RWPE2 (cell line): ENCODE data around the gene CHP2.

Source experiments
- ATAC-seq: fragments of 200-7000 bp; cut with Tn5 transposase; 3 replicates; pipeline ENCODE4 v1.9.1; 2021; ENCODE audit warnings: low read depth
- DNase-seq: peaks from one replicate; pipeline ENCODE4 v3.0.0-alpha.2; 2020; ENCODE audit warnings: low spot score
- H3K27ac ChIP-seq: fragments of 450-650 bp; 2 replicates; pipeline ENCODE4 v1.5.1; 2017; ENCODE audit warnings: mild to moderate bottlenecking; ENCODE audit not compliant: poor library complexity, severe bottlenecking
- H3K27me3 ChIP-seq: fragments of 250-450 bp; sonication (Bioruptor Pico); 2 replicates; pipeline ENCODE4 v1.5.1; 2021; ENCODE audit warnings: mild to moderate bottlenecking, moderate library complexity; ENCODE audit not compliant: insufficient read depth, poor library complexity, severe bottlenecking
- H3K36me3 ChIP-seq: fragments of 250-450 bp; sonication (Bioruptor Pico); 2 replicates; pipeline ENCODE4 v1.5.1; 2020; ENCODE audit warnings: low read depth, mild to moderate bottlenecking, moderate library complexity
- H3K4me1 ChIP-seq: fragments of 250-450 bp; sonication (Bioruptor Pico); 2 replicates; pipeline ENCODE4 v1.5.1; 2021; ENCODE audit warnings: mild to moderate bottlenecking, moderate library complexity; ENCODE audit not compliant: insufficient read depth, poor library complexity, severe bottlenecking
- H3K4me3 ChIP-seq: fragments of 250-450 bp; sonication (Bioruptor Pico); 2 replicates; pipeline ENCODE4 v1.5.1; 2021; ENCODE audit warnings: mild to moderate bottlenecking, moderate library complexity; ENCODE audit not compliant: severe bottlenecking
- H3K9me3 ChIP-seq: fragments of 250-450 bp; sonication (Bioruptor Pico); 2 replicates; pipeline ENCODE4 v1.5.1; 2021; ENCODE audit warnings: mild to moderate bottlenecking, moderate library complexity; ENCODE audit not compliant: severe bottlenecking
- CTCF ChIP-seq: fragments of 450-650 bp; IDR thresholded peaks from one replicate; pipeline ENCODE4 v1.5.1; 2017; ENCODE audit warnings: mild to moderate bottlenecking, moderate library complexity; ENCODE audit not compliant: poor library complexity, severe bottlenecking

The CHP2 gene

DNA sequence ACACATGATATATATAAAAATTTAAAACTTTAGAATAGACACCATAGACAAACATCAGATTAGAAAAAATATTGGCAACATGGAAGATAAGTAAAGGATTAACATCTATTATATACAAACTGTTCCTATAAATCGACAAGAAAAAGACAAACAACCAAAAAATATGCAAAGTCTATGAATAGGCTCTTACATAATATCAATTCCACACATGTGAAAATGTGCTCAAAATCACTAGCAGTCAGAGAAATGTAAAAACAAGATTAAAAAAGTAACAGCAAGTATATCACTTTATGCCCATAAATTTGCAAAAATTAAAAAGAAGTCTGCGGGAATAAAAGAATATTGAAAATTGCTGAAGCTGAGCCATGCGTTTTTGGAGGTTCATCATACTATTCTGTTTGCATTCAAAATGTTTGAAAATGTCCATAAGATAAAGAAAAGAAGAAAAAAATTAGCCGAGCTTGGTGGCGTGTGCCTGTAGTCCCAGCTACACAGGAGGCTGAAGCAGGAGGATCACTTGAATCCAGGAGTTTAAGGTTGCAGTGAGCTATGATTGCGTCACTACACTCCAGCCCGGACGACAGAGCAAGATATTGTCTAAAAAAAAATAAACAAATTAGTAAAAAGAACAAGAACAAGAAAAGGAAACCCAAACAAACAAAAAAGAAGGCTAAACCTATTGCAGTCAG, 30.6 kb upstream of the CHP2 start:
- no peak for TF ChIP-seq CTCF
- Histone ChIP-seq H3K27ac (no peak overlapping the region), H3K9me3 (no peaks in the 10 kb centered on the region), H3K4me1 (no peaks in the 10 kb centered on the region), H3K4me3 (no peak overlapping the region), H3K27me3 (no peaks in the 10 kb centered on the region), H3K36me3 (no peaks in the 10 kb centered on the region)
- ATAC-seq (no peak), DNase-seq (no peak)

- Histone ChIP-seq H3K36me3 (no peaks in the 10 kb centered on the region), H3K9me3 (no peaks in the 10 kb centered on the region), H3K27me3 (no peaks in the 10 kb centered on the region), H3K4me1 (no peaks in the 10 kb centered on the region), H3K27ac (no peak overlapping the region), H3K4me3 (no peak overlapping the region)
- TF ChIP-seq CTCF, result no peak
- ATAC-seq (no peak), DNase-seq (no peak)
These were observed 30.1 kb upstream of the CHP2 start for GRCh38 chr16:23724785-23725131.

DNA sequence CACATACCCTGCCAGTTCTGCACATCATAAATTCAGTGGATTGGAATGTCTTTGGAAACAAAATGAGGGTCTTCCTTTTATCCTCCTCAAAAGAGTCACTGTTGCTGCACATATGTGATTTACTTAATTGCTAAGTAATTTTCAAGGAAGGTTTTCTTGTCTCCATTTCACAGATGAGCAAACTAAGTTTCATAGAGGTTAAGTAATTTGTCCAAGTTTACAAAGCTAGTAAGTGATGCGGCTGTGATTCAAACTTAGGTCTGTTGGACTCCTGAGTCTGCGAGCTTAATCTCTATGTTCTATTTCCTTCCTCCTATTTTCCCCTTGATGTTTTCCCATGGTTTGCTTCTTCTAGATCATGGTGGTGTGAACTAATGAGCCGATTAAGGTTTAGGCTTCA, 28.1 kb upstream of the CHP2 start:
- no peaks in the 10 kb centered on the region for H3K36me3 ChIP-seq
- TF ChIP-seq CTCF, result no peak
- DNase-seq (no peak), ATAC-seq (no peak)
- no peaks in the 10 kb centered on the region for H3K4me1 ChIP-seq
- H3K27ac ChIP-seq, result no peak overlapping the region
- no peaks in the 10 kb centered on the region for H3K9me3 ChIP-seq
- no peaks in the 10 kb centered on the region for H3K27me3 ChIP-seq
- no peak overlapping the region for H3K4me3 ChIP-seq

DNA sequence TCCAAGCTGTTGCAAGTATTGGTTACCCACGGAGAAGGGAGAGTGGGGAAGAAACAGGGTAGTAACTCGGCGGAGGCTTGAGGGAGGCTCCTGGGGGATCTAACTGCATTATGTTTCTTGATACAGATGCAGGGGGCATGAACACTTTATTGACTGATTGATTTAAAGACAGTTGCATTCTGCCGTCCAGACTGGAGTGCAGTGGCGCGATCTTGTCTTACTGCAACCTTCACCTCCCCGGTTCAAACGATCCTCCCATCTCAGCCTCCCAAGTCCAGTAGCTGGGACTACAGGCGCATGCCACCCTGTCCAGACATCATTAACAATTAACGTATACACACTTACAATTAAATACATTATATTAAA, 26.7 kb upstream of the CHP2 start:
- Histone ChIP-seq H3K27me3 (no peaks in the 10 kb centered on the region), H3K36me3 (no peaks in the 10 kb centered on the region), H3K9me3 (no peaks in the 10 kb centered on the region), H3K4me3 (no peak overlapping the region), H3K27ac (no peak overlapping the region), H3K4me1 (no peaks in the 10 kb centered on the region)
- TF ChIP-seq CTCF, result peak; percentile 40
- ATAC-seq (no peak), DNase-seq (no peak)

DNA sequence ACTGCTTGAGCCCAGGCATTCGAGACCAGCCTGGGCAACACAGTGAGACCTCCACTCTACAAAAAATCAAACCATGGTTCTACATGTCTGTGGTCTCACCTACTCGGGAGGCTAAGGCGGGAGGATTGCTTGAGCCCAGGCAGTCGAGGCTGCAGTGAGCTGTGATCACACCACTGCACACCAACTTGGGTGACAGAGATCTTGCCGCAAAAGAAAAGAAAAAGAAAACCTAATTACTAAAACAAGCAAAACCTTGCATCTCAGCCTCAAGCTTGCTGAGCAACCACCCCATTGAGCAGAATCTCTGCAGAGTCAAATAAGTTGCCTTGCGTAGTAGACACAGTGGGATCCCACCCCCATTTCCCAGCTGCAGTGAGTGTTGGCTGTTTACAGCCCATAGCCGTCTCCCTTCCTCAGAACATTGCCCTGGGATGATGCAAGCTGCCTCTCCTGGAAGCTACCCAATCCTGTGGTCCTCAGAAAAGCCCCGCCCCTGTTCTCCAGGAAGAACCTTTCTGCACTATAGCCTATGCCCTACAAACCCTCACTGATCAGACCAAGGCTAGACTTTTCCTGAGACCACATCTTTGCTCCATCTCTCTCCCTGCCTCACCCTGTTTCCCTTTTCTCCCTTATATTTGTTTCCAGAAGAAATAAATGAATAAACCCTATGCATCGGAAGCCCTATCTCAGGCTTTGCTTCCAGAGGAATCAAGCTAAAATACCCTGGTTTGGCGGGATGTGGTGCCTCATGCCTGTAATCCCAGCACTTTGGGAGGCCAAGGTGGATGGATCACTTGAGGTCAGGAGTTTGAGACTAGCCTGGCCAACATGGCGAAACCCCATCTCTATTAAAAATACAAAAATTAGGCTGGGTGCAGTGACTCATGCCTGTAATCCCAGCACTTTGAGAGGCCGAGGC, 25.1 kb upstream of the CHP2 start:
- H3K4me1 ChIP-seq, result no peaks in the 10 kb centered on the region
- no peak for TF ChIP-seq CTCF
- no peak overlapping the region for H3K4me3 ChIP-seq
- no peak for DNase-seq
- H3K27me3 ChIP-seq, result no peaks in the 10 kb centered on the region
- no peak overlapping the region for H3K27ac ChIP-seq
- H3K36me3 ChIP-seq, result no peaks in the 10 kb centered on the region
- ATAC-seq, result peak; percentile 55; the same call in 2 of the 3 replicates
- H3K9me3 ChIP-seq, result no peaks in the 10 kb centered on the region
